ENCODE data around the gene FGFRL1. TPM values are rescaled to one million over a fixed set of nuclear protein-coding genes. Genes with fewer than 3 reads are reported as not detected.
A peak's percentile ranks its signal among the peaks of the same experiment; 100 is the strongest.

The FGFRL1 gene
- total and polyA plus RNA-seq, 2 of the 13 experiments (the other 11 are each of a cell fraction or from before 2014, with no cell fraction given), result 19.1 to 30.6 TPM

GRCh38 chr4:1043651-1044468, 32.4 kb downstream of the FGFRL1 start (continued):
- TF ChIP-seq ZNF296 (CRISPR knock-in tag; conservative IDR thresholded peaks at IDR 0.05), result no peak

GRCh38 chr4:1044469-1045192, 33.2 kb downstream of the FGFRL1 start:
- in situ Hi-C loops (cut with HindIII; ENCODE audit: extremely low pct_ligation_motif_present, low pct_unique_long_range_greater_than_20kb) (no loop called here), intact Hi-C loops (cut with micrococcal nuclease; ENCODE audit: unreplicated experiment) (no loop called here)
- Histone ChIP-seq H3K9me3 (ENCODE audit: low read length) (no peaks in the 10 kb centered on the region), H4K20me1 (ENCODE audit: insufficient read depth, low read length) (peaks cover 27% of the 10 kb centered on the region; the same call in 1 of the 2 replicates), H3K79me2 (ENCODE audit: insufficient read depth, low read length) (no peaks in the 10 kb centered on the region), H3K27me3 (ENCODE audit: control insufficient read depth in 1 of 2, insufficient read depth in 2 of 2, low read length in 2 of 2) (peaks cover 22 to 74% of the 10 kb centered on the region in 2 experiments), H2AFZ (ENCODE audit: low read length) (no peak overlapping the region), H3K27ac (ENCODE audit: extremely low read length, insufficient read depth, low read length) (no peak overlapping the region), H3K4me2 (ENCODE audit: low read depth, low read length) (peak overlapping the region; percentile 33), H3K4me3 (replicated peaks in 1 of 3; ENCODE audit: insufficient read depth in 1 of 3, low read depth in 2 of 3, low read length in 3 of 3) (no peak overlapping the region), H3K9ac (ENCODE audit: insufficient read depth, low read depth, low read length) (no peak overlapping the region), H3K4me1 (ENCODE audit: insufficient read depth, low read length) (peaks cover 39% of the 10 kb centered on the region), H3K36me3 (replicated peaks in 1 of 2; ENCODE audit: control insufficient read depth in 1 of 2, insufficient read depth in 2 of 2, low read length in 2 of 2) (no peaks in the 10 kb centered on the region)
- CTCF ChIA-PET (ENCODE audit: low intra/inter-chr PET ratio, low total read pairs), result no interaction called here
- BruUV-seq (replicated peaks), result no TSS peak
- POLR2A ChIA-PET, result interaction anchor here (1.3 kb wide), 1 partner anchor 302 kb away, joined by 4 read pairs; the partner anchor contains the start of gene UVSSA
- ATAC-seq (no peak), DNase-seq (ENCODE audit: low spot score) (no peak), FAIRE-seq (no peak)
- TF ChIP-seq EZH2 (conservative IDR thresholded peaks at IDR 0.05; ENCODE audit: low read depth, low read length) (0 out of 2 replicates have a peak, but pooled peaks have one; percentile 22), ETV6 (CRISPR knock-in tag; conservative IDR thresholded peaks at IDR 0.05) (no peak), BHLHE40 (IDR thresholded peaks at IDR 0.05; ENCODE audit: low read length) (no peak)
- WGBS (ENCODE audit: low lambda C conversion rate), result 47% methylated on average over 7 of the region's 12 CpGs

- intact Hi-C loops (cut with micrococcal nuclease; ENCODE audit: unreplicated experiment) (no loop called here), in situ Hi-C loops (cut with HindIII; ENCODE audit: extremely low pct_ligation_motif_present, low pct_unique_long_range_greater_than_20kb) (no loop called here)
- H4K20me1 ChIP-seq (ENCODE audit: insufficient read depth, low read length), result peaks cover 27% of the 10 kb centered on the region; the same call in 1 of the 2 replicates
- DNase-seq (ENCODE audit: low spot score) (no peak), FAIRE-seq (no peak), ATAC-seq (no peak)
- no peaks in the 10 kb centered on the region for H3K9me3 ChIP-seq (ENCODE audit: low read length)
- H2AFZ ChIP-seq (ENCODE audit: low read length), result no peak overlapping the region
- no peak overlapping the region for H3K4me3 ChIP-seq (replicated peaks in 1 of 3; ENCODE audit: insufficient read depth in 1 of 3, low read depth in 2 of 3, low read length in 3 of 3)
- H3K27ac ChIP-seq (ENCODE audit: extremely low read length, insufficient read depth, low read length), result no peak overlapping the region
- no peak overlapping the region for H3K4me2 ChIP-seq (ENCODE audit: low read depth, low read length)
- no peaks in the 10 kb centered on the region for H3K36me3 ChIP-seq (replicated peaks in 1 of 2; ENCODE audit: control insufficient read depth in 1 of 2, insufficient read depth in 2 of 2, low read length in 2 of 2)
- peaks cover 22 to 73% of the 10 kb centered on the region in 2 experiments for H3K27me3 ChIP-seq (ENCODE audit: control insufficient read depth in 1 of 2, insufficient read depth in 2 of 2, low read length in 2 of 2)
- ChIA-PET POLR2A (interaction anchor here (1.3 kb wide), 1 partner anchor 302 kb away, joined by 4 read pairs; the partner anchor contains the start of gene UVSSA), CTCF (ENCODE audit: low intra/inter-chr PET ratio, low total read pairs) (no interaction called here)
- no peaks in the 10 kb centered on the region for H3K79me2 ChIP-seq (ENCODE audit: insufficient read depth, low read length)
- H3K9ac ChIP-seq (ENCODE audit: insufficient read depth, low read depth, low read length), result no peak overlapping the region
- 29% methylated on average over 3 of the region's 14 CpGs for WGBS (ENCODE audit: low lambda C conversion rate)
- no peak for TF ChIP-seq GPBP1L1 (CRISPR knock-in tag; IDR thresholded peaks at IDR 0.05)
- TF ChIP-seq PLSCR1 (CRISPR knock-in tag; IDR thresholded peaks at IDR 0.05; ENCODE audit: borderline replicate concordance), result no peak
- no TSS peak for BruUV-seq (replicated peaks)
- peaks cover 33% of the 10 kb centered on the region for H3K4me1 ChIP-seq (ENCODE audit: insufficient read depth, low read length)
These were observed 33.8 kb downstream of the FGFRL1 start for GRCh38 chr4:1045193-1045594.

All from HepG2 (cell line).